ENCODE measurements around the gene PNMA8A.
"Not testable (repeated sequence)": the region's sequence is repeated elsewhere in the genome, so short reads cannot be mapped to it uniquely, and the experiment has no call there.

The PNMA8A gene

DNA sequence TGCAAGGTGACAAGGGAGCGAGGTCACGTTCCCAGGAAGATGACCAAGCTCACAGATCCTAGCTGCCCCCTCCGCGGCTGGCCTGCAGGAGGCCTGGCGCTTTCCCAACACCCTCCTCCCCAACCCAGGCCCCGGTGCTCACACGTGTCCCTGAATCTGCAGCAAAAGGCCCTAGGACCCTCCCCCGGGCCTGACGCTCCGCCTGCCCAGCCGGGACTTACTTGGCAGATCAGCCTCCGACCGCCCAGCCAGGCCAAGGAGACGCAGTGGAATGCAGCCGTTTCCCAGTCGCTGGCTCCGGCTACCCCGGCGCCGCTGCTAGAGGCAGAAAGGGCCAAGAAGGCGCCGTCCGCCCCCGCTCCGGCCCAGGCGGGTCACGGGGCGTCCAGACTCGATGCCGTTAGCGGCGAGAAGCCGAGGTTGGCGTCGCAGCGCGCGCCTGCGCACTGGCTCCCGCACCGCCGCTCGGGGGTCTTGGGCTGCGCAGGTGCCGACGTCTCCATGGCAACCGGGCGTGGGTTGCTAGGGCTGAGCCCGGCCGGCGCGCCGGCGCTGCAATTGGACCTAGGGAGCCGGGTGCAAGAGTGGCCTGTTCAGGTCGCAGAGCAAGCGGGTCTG is at the start of gene PNMA8A:
Gene PNMA8A (minus strand): TSS at position 448 of the 618 bp plus-strand sequence. CDS start 528 bp downstream, outside the sequence.
- no peak for DNase-seq (ENCODE audit: low read depth in 2 of 3, low spot score in 2 of 3)

- no peak for DNase-seq (ENCODE audit: low read depth in 2 of 3, low spot score in 2 of 3)
Measured at GRCh38 chr19:46520616-46521015, 49.3 kb upstream of the PNMA8A start.

- no peak for DNase-seq (ENCODE audit: low read depth in 2 of 3, low spot score in 2 of 3)
Measured at GRCh38 chr19:46517471-46517870, 46.1 kb upstream of the PNMA8A start.

DNA sequence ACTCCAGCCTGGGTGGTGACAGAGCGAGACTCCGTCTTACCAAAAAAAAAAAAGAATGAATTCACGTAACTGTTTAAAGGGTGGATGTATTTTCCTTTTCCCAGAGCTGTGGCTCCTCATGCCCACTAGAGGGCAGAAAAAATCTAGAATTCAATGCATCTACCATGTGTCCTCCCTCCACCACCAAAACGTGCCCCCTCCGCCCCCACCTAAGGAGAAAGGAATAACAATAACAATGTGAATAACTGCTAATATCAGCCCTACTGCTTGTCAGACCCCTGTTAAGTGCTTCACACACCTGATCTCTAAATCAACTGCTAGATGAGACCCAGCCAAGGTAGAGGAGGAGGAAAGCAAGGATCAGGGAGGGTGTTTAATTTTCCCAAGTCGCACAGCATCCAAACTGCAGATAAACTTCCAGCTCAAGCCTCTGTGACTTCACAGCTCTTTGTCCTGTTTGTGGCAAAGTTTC is 44.6 kb upstream of the PNMA8A start:
- no peak for DNase-seq (ENCODE audit: low read depth in 2 of 3, low spot score in 2 of 3)

DNA sequence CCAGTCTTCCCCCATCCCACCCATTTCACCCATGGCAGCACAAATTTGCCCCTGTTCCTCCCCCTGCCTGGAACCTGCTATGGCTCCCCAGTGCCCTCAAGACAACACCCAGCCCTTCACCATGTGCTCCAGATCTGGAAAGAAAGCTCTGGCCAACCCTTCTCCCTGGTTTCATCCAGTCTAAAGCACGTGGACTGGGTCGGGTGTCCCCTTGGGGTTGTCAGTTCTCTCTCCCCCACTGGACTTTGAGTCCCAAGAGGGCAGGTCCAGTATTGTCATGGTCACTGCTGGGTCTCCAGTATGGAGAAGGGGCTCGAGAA is 43.9 kb upstream of the PNMA8A start:
- no peak for DNase-seq (ENCODE audit: low read depth in 2 of 3, low spot score in 2 of 3)

DNA sequence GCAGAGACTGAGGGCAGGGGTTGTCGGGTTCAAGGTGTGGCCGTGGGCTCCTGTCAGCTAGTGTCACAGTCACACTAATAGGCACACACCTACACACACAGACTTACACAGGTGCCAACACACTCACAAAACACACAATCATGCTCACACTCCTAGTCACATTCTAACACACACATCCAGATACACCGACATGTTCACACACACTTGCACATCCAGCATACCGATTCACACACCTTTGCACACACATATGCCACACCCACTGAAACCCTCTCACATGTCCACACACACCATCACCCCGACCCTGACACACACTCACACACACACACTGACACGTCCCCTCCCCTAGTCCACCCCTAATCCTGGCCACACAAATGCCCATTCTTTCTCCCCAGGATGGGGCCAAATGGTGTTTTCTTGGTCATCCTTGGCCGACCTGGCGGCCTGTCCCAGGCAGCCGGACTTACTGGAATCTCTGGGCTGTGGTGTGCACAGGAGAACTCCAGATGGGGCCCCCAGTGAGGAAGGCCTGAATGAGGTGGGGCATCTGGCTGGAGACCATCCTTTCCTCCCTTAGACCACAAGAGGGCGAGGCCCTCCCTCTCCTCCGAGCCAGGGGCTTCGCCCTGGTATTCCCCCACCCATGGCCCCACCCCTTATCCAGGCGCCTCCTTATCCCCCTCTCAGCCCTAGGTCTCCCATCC is 43.4 kb upstream of the PNMA8A start:
- DNase-seq (ENCODE audit: low read depth in 2 of 3, low spot score in 2 of 3): no peak

- DNase-seq (ENCODE audit: low read depth in 2 of 3, low spot score in 2 of 3): peak; percentile 63 to 89 (median 83)
Measured at GRCh38 chr19:46513461-46514236, 42.3 kb upstream of the PNMA8A start.

- DNase-seq (ENCODE audit: low read depth in 2 of 3, low spot score in 2 of 3): no peak
Measured at GRCh38 chr19:46511237-46511636, 39.9 kb upstream of the PNMA8A start.

GRCh38 chr19:46508206-46508605 is 36.8 kb upstream of the PNMA8A start:
- no peak for DNase-seq (ENCODE audit: low read depth in 2 of 3, low spot score in 2 of 3)

- no peak for DNase-seq (ENCODE audit: low read depth in 2 of 3, low spot score in 2 of 3)
Measured at GRCh38 chr19:46503848-46504453, 32.6 kb upstream of the PNMA8A start.

- no peak for DNase-seq (ENCODE audit: low read depth in 2 of 3, low spot score in 2 of 3)
Measured at GRCh38 chr19:46502891-46503290, 31.5 kb upstream of the PNMA8A start.

- DNase-seq (ENCODE audit: low read depth in 2 of 3, low spot score in 2 of 3): no peak
Measured at GRCh38 chr19:46499692-46500091, 28.3 kb upstream of the PNMA8A start.

DNA sequence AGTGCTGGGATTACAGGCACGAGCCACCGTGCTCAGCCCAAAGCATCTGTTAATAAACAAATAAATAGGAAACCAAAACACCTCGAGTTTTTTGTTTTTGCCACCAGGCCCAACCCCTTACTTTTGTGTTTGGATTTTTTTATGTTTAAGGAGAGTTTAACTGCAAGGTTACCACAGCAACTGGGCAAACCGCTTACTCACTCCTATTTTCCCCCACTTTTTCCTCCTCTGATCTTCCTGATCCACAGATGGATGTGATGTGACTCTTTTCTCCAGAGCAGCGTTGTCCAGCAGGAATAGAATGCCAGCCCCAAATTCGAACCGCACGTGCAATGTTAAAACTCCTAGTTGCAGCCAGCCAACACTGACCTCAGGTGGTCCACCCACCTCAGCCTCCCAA is 26.4 kb upstream of the PNMA8A start:
- no peak for DNase-seq (ENCODE audit: low read depth in 2 of 3, low spot score in 2 of 3)

DNA sequence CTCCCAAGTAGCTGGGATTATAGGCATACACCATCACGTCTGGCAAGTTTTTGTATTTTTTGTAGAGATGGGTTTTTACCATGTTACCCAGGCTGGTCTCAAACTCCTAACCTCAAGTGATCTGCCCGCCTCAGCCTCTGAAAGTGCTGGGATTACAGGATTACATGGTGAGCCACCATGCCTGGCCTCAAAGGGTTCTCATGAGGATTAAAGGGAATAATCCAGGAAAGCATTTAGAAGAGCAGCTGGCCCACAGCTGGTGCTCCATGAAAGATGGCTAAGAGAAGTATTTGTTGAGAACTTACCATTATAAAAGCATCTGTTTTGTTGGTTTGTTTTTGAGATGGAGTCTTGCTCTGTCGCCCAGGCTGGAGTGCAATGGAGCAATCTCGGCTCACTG is 25.5 kb upstream of the PNMA8A start:
- not testable (repeated sequence) for DNase-seq (ENCODE audit: low read depth in 2 of 3, low spot score in 2 of 3)

DNA sequence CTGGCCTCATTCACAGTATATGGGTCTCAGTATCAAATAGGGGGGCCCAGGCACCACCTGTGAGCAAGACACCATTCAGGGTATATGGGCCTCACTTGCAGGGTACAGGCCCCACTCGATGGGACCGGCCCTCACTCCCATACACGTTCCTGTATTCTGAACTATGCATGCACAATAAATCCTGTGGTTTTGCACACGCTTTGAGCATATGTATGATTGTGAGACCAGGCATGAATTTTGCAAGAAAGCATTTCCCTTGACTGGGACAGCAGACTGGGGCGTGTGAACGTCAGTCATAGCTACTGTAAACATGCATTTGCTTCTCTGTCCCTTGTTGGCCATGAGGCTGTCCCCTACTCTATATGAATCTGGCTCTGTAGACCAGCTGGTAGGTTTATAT is 24.9 kb upstream of the PNMA8A start:
- DNase-seq (ENCODE audit: low read depth in 2 of 3, low spot score in 2 of 3): no peak

DNA sequence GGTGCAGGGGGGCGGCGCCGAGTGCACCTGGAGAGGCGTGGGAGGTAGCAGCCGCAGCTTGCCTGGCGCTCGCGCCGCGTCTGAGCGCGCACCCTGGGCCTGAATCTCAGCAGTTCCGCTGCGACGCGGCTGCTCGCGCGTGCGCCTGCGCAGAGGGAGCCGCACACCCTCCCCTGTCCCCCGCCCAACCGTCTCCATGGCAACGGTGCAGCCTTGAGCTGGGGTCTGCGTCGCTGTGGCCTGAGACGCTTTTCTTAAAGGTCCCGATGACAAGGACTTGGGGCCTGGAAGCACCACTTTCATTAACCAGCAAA is 24.4 kb upstream of the PNMA8A start, which contains the start of gene PNMA8B:
Gene PNMA8B (minus strand): TSS at position 82 of the 314 bp plus-strand sequence. CDS start 402 bp downstream, outside the sequence.
- no peak for DNase-seq (ENCODE audit: low read depth in 2 of 3, low spot score in 2 of 3)

DNA sequence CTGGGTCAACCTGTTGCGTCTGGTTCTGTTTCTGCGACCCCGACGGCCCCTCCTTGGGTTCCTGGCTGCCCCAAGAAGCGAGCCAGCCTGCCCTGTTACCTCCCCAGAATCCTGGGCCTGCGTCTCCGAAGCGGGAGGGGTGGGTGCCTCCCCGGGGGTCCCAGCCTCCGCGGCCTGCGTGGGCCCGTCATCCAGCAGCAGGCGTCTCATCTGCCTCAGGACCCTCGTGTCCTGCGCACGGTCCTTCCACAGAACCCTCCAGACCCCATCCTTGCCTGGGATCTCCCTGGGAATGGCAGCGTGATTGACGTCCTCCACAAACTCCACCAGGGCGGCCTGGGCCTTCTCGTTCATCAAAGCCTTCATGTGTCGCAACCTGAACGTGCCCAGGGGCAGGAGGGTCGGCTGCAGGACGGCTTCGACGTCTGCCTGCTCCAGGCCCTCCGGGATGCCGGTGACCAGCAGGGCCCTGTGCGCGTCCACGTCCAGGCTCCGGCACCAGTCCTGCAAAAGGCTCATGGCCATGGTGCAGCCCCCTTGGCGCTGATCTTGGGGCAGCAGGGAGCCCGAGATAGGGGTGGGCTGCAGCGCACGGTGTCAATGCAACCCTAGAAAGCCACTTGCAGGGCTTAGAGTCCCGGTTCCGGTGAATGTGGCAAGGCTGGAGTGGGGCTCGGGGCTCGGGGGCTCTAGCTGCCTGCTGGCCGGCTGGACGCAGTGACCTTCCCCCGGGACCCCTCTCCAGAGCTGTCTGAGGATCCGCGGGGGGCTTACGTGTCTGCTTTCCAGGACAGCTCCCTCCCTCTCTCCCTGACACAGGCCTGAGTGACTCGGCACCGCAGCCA is 23.8 kb upstream of the PNMA8A start:
- DNase-seq (ENCODE audit: low read depth in 2 of 3, low spot score in 2 of 3): no peak

DNA sequence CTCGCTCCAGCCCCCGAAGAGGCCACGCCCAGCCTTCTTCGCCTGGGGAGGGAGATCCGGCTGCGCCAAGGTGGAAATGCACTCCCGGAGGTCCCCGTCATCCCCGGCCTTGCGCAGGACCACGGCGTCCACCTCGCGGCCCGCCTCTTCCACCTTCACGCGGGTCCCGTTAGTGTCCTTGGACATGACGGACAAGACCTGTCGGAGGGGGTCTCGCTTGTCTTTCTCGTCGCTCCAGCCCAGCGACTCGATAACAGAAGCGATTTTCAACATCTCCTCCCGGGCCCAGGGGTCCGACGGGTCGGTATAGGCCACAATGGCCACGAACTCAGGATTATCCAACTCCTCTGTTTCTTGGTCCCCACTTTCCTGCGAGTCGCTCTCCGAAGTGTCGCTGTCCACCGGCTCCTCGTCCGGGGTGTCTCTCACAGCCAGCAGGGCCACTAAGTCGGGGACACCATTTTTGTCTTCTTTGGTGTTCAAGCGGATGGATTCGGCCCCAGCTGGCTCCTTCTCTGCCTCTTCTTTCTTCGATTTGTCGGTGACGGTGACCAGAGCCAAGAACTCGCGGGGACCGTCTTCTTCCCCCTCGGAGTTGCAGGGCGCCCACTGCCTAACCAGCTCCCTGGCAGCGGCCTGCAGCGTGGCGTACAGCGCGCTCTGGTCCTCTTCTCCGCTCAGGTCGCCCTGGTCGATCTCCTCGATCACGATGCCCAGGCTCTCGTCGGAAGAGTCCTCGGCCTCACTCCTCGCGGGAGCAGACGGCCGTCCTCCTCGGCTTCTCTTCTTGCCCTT is 23.0 kb upstream of the PNMA8A start:
- no peak for DNase-seq (ENCODE audit: low read depth in 2 of 3, low spot score in 2 of 3)

GRCh38 chr19:46493236-46494145 is 22.1 kb upstream of the PNMA8A start:
- DNase-seq (ENCODE audit: low read depth in 2 of 3, low spot score in 2 of 3): no peak
